ENCODE measurements around the gene PPP1R3D. TPM values are rescaled to one million over a fixed set of nuclear protein-coding genes. Genes with fewer than 3 reads are reported as not detected.

Gene PPP1R3D
- total and polyA plus RNA-seq, 2 of the 8 experiments (the other 6 are each of a cell fraction or from before 2014, with no cell fraction given) = 1.4 to 3.9 TPM

DNA sequence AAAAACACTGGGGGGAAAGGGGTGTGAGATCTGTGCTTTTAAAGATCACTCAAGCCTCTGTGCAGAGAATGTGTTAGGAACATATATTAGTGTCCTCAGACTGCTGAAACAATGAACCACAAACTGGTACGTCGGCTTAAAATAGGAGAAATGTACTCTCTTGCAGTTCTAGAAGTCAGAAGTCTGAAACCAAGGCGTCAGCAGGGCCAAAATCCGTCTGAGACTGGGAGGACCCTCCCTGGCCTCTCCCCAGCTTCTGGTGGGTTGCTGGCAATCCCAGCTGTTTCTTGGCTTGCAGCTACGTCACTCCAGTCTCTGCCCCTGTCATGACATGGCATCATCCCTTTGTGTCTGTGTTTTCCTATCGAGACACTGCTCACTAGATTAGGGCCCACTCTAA is 22.1 kb upstream of the PPP1R3D start:
- 88% methylated on average over 6 of the region's 6 CpGs; no CpG with 5 or more reads in 1 of the 2 experiments for WGBS, 2 experiments (ENCODE audit: extremely low coverage in 1 of 2, insufficient coverage in 1 of 2, insufficient read length in 1 of 2, insufficient replicate concordance in 2 of 2, low coverage in 1 of 2, low lambda C conversion rate in 2 of 2, missing lambda C conversion rate in 1 of 2)
- Histone ChIP-seq H3K18ac (ENCODE audit: extremely low read depth, low read length) (no peak overlapping the region), H2BK120ac (replicated peaks; ENCODE audit: low read depth, low read length) (no peak overlapping the region), H3K23ac (ENCODE audit: insufficient read length) (no peak overlapping the region), H2BK20ac (ENCODE audit: low read length) (no peak overlapping the region), H4K5ac (ENCODE audit: insufficient read length, low read depth, low read length) (no peak overlapping the region), H4K8ac (ENCODE audit: extremely low read depth, insufficient read depth, low read length) (no peak overlapping the region), H3K79me1 (ENCODE audit: low read depth, low read length) (no peaks in the 10 kb centered on the region), H2AK5ac (ENCODE audit: low read depth, low read length) (no peak overlapping the region), H3K56ac (replicated peaks; ENCODE audit: insufficient read length, low read depth, low read length) (no peak overlapping the region), H4K20me1 (replicated peaks in 1 of 2; ENCODE audit: control insufficient read depth in 1 of 2, insufficient read depth in 2 of 2, low read length in 2 of 2) (no peaks in the 10 kb centered on the region), H3K27me3 (replicated peaks in 1 of 4; ENCODE audit: control insufficient read depth in 3 of 4, extremely low read depth in 1 of 4, insufficient read depth in 3 of 4, low read length in 3 of 4) (no peaks in the 10 kb centered on the region; a peak in 2 of 7 replicates), H3K9me3 (ENCODE audit: insufficient read depth in 2 of 2, low read depth in 1 of 2, low read length in 1 of 2) (no peaks in the 10 kb centered on the region), H3K9ac (replicated peaks in 1 of 4; ENCODE audit: extremely low read depth in 1 of 4, low read depth in 3 of 4, low read length in 3 of 4) (no peak overlapping the region), H3K14ac (ENCODE audit: insufficient read length) (no peak overlapping the region), H4K91ac (replicated peaks; ENCODE audit: insufficient read length, low read length) (no peak overlapping the region), H2AFZ (ENCODE audit: low read length) (no peak overlapping the region), H2BK15ac (ENCODE audit: low read length) (no peak overlapping the region), H3K4ac (replicated peaks; ENCODE audit: insufficient read length, low read depth, low read length) (no peak overlapping the region), H2BK12ac (ENCODE audit: low read depth, low read length) (no peak overlapping the region), H3K27ac (ENCODE audit: low read depth, low read length) (no peak overlapping the region), H3K79me2 (ENCODE audit: control insufficient read depth in 1 of 2, insufficient read depth in 2 of 2, low read length in 2 of 2) (no peaks in the 10 kb centered on the region), H3K4me1 (replicated peaks in 1 of 4; ENCODE audit: control insufficient read depth in 3 of 4, insufficient read depth in 4 of 4, low read length in 3 of 4) (0 out of 7 replicates have a peak, but pooled peaks cover 0 to 2% (median 0%) of the 10 kb centered on the region in 4 experiments), H2BK5ac (ENCODE audit: low read depth, low read length) (no peak overlapping the region), H3K23me2 (ENCODE audit: low read depth, low read length) (no peaks in the 10 kb centered on the region), H3K4me2 (ENCODE audit: insufficient read depth in 1 of 2, low read depth in 2 of 2, low read length in 2 of 2) (no peak overlapping the region), H3K36me3 (ENCODE audit: control insufficient read depth in 2 of 4, insufficient read depth in 4 of 4, low read length in 3 of 4) (no peaks in the 10 kb centered on the region), H3K4me3 (ENCODE audit: extremely low read depth in 1 of 4, insufficient read depth in 2 of 4, low read depth in 3 of 4, low read length in 4 of 4) (no peak overlapping the region)
- POLR2A ChIA-PET (ENCODE audit: partially characterized antibody) = no interaction called here
- DNase-seq (ENCODE audit: low read depth in 1 of 2, low spot score in 2 of 2) = no peak
- CTCF ChIA-PET (ENCODE audit: partially characterized antibody) = interaction anchor here (1.4 kb wide), 1 partner anchor 48 kb away, joined by 5 read pairs; no protein-coding TSS in a partner anchor
- FAIRE-seq = no peak
- no peak for TF ChIP-seq NANOG (IDR thresholded peaks at IDR 0.05; ENCODE audit: insufficient read depth, low read depth, low read length, poor library complexity, severe bottlenecking)
- no peak for TF ChIP-seq CHD2 (IDR thresholded peaks at IDR 0.05; ENCODE audit: low read length)
- no peak for TF ChIP-seq POLR2A (IDR thresholded peaks at IDR 0.05; ENCODE audit: control extremely low read depth in 1 of 2, low read depth in 2 of 2, low read length in 2 of 2)
- TF ChIP-seq SUZ12 (IDR thresholded peaks at IDR 0.05; ENCODE audit: low read length) = no peak
- no peak for TF ChIP-seq HDAC6 (IDR thresholded peaks at IDR 0.05; ENCODE audit: low read depth, low read length)
- no peak for TF ChIP-seq SP2 (IDR thresholded peaks at IDR 0.05; ENCODE audit: low read length)
- no peak for TF ChIP-seq CHD1 (IDR thresholded peaks at IDR 0.05; ENCODE audit: low read depth, low read length)
- TF ChIP-seq TBP (IDR thresholded peaks at IDR 0.05; ENCODE audit: low read depth, low read length) = no peak
- no peak for TF ChIP-seq HDAC2 (IDR thresholded peaks at IDR 0.05; ENCODE audit: borderline replicate concordance in 1 of 2, low read depth in 2 of 2, low read length in 2 of 2)
- TF ChIP-seq EGR1 (IDR thresholded peaks at IDR 0.05; ENCODE audit: borderline replicate concordance, low read depth, low read length) = no peak
- no peak for TF ChIP-seq SIN3A (conservative IDR thresholded peaks at IDR 0.05 in 1 of 2, IDR thresholded peaks at IDR 0.05 in 1 of 2; ENCODE audit: low read depth in 1 of 2, low read length in 2 of 2)
- TF ChIP-seq CBX8 (IDR thresholded peaks at IDR 0.05; ENCODE audit: borderline replicate concordance, low read depth, low read length) = no peak
- no peak for TF ChIP-seq EP300 (IDR thresholded peaks at IDR 0.05; ENCODE audit: borderline replicate concordance in 1 of 2, low read depth in 2 of 2, low read length in 2 of 2)
- TF ChIP-seq TAF7 (optimal IDR thresholded peaks at IDR 0.05; ENCODE audit: borderline replicate concordance, low read depth, low read length) = no peak

Measured in H1 (cell line).